ENCODE data around the gene TNFRSF18.
"Not testable (repeated sequence)": the region's sequence is repeated elsewhere in the genome, so short reads cannot be mapped to it uniquely, and the experiment has no call there.

TNFRSF18 gene

DNA sequence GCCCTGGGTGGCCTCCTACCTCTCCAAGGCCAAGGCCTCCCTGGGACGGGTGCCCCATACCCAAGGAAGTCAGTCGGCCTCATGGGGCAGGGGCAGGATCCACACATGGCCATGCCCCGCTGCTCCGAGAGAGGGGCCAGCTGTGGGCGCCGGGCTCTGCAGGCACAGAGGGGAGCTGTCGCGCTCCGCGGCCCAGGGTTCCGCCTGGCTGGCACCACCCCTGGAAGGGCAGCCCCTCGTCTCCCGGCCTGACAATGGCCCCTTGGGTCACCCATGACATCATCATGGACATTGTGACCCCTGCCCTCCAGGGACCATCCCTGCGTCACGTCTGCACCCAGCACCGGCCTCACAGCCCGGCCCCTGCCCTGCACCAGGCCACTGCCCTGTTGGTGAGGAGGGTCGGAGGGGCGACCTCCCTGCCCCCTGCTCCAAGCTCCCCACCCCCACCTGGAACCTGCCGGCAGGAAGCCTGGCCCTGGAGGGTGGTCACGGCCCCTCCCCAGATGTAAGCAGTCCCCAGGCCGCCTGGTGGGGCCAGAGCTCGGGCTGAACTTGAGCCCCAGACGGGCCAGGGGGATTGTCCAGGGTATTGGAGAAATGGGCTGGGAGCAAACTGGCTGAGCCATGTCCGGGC, 26.9 kb downstream of the TNFRSF18 start:
- no peak for DNase-seq (ENCODE audit: low read depth)

DNA sequence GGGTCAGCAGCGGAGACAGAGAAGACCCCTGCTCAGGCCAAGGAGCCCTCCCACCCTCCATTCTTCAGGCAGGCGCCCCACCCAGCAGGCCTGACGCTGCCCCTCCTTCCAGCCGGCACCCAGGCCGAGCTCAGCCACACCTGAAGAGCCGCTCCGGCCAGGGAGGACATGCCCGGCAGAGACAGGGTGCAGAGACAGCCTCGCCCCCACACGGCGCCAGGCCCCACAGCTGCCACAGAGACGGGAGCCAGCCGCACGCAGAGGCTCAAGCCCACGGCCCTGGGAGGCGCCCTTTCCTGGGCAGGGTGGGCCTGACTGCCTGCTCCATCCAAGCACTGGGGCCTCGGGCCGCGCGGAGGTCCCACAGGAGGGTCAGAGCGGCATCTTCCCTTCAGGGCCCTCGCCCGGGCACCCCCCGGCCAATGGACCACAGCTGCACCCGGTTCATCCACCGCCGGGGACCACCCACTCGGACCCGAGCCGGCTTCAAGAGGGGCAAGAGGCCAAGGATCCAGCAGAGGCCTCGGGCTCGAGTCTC, 27.5 kb downstream of the TNFRSF18 start:
- no peak for DNase-seq (ENCODE audit: low read depth)

DNA sequence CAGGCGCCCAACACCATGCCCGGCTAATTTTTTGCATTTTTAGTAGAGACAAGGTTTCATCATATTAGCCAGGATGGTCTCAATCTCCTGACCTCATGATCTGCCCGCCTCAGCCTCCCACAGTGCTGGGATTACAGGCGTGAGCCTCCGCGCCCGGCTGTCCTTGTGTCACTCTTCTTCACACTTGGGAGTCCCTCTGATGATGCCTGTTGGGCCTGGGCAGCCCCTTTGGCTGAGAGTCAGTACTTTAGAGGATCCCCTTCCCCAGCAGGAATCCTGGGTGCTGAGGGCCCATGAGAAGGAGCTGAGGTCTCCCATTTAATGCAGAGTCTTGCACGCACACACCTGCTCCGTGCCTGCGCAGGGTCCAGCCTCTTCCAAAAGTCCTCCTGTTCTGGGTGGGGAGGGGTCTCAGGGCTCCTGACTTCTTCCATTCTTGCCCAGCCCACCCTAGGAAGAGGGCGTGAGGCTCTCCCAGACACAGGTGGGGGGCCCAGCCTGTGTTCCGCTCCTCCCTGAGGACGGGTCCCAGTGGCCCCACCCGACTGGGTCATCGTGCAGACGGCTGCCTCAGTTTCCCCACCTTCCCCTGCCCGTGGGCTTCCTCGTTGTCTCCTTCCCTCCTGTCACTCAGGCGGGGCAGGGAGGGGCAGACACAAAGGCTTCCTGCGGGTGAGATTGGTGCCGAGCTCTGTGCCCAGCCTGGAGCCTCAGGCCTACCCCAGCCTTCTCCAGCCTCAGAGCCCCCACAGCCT, 28.8 kb downstream of the TNFRSF18 start:
- DNase-seq (ENCODE audit: low read depth), result no peak

DNA sequence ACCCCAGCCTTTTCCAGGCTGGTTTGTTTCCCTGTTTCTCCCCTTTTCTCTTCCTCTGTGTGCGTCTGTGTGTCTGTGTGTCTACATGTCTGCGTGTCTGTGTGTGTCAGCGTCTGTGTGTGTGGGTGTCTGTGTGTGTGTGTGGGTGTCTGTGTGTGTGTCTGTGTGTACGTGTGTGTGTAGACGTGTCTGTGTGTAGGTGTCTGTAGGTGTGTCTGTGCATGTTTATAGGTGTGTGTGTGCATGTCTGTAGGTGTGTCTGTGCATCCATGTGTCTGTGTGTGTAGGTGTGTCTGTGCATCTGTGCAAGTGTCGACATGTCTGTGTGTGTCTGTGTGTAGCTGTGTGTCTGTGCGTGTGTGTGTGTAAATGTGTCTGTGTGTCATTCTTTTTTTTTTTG, 29.5 kb downstream of the TNFRSF18 start:
- DNase-seq (ENCODE audit: low read depth), result no peak

DNA sequence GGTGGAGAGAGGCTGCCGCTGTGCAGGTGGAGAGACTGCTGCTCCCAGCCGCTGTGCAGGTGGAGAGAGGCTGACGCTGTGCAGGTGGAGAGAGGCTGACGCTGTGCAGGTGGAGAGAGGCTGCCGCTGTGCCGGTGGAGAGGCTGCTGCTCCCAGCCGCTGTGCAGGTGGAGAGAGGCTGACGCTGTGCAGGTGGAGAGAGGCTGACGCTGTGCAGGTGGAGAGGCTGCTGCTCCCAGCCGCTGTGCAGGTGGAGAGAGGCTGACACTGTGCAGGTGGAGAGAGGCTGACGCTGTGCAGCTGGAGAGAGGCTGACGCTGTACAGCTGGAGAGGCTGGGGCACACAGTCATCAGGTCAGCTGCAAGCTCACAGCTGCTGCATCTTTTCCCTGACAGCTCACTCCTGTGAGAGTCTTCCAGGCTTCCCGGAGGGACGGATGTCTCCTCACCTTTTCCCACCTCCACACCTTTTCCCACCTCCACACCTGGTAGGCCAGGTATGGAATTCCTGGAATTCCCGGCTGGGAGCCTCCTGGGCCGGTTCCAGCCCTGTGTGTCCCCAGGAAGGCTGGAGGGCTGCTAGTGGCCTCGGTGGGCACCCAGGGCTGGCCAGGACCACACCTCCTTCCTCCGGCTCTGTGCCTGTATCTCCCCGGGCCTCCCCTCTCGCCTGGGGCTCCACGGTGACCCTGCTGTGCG, 30.2 kb downstream of the TNFRSF18 start:
- not testable (repeated sequence) for DNase-seq (ENCODE audit: low read depth)

DNA sequence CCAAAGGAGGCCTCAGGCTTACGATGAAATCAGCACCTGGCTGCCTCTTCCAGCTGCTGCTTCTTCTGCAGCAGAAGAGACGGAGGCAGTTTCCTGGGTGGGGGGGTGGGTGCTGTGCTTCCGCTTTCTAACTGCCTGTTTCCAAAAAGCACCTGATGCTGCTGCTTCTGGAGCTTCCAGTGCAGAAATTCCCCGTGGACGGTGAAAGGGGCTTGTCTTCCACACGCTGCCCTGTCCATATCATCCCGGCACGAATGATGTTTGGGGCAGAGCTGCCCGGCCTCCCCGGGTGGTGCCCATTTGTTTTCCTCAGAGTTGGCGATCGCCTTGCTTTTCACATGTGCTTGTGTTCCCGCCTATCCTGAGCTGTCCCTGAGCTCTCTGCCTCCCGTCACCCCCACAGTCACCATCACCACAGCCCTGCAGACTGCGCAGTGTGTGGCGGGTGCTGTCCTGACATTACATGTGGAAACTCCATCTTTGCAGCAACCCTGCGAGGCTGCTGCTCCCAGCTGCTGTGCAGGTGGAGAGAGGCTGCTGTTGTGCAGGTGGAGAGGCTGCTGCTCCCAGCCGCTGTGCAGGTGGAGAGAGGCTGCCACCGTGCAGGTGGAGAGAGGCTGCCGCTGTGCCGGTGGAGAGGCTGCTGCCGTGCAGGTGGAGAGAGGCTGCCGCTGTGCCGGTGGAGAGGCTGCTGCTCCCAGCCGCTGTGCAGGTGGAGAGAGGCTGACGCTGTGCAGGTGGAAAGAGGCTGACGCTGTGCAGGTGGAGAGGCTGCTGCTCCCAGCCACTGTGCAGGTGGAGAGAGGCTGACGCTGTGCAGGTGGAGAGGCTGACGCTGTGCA, 30.9 kb downstream of the TNFRSF18 start:
- DNase-seq (ENCODE audit: low read depth), result no peak

DNA sequence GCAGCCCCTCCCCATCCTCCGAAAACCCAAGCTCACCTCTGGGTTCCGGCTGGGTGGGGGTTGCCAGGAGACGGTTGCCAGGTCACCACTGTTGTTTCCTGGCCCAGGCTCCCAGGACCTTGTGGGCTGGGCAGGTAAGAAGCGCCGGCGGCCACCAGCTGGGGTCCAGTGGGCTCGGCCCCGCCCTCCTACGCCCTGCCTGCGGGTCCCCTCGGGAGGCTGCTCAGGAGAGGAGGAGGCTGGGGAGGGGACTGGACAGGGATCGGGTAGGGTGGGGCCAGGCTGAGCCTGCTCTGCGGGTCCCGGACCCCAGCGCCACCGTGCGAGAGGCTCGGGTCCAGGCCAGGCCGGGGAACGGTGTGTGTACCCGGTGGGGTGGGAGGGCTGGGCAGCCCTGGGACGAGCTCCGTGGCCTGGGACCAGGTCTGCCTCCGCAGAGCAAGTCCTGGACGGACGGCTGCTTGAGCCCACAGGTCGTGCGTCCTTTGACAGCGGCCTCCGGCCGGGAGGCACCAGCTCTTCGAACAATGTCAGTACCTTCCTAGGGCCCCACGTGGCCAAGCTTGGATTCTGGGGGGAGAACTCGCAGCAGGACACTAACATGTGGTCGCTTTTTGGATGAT, 32.5 kb downstream of the TNFRSF18 start, which contains the start of gene TTLL10:
Gene TTLL10, plus strand, starts transcription at position 88 of the 623 bp plus-strand sequence. CDS start 5,336 bp downstream, outside the sequence.
- DNase-seq (ENCODE audit: low read depth), result peak; percentile 22

DNA sequence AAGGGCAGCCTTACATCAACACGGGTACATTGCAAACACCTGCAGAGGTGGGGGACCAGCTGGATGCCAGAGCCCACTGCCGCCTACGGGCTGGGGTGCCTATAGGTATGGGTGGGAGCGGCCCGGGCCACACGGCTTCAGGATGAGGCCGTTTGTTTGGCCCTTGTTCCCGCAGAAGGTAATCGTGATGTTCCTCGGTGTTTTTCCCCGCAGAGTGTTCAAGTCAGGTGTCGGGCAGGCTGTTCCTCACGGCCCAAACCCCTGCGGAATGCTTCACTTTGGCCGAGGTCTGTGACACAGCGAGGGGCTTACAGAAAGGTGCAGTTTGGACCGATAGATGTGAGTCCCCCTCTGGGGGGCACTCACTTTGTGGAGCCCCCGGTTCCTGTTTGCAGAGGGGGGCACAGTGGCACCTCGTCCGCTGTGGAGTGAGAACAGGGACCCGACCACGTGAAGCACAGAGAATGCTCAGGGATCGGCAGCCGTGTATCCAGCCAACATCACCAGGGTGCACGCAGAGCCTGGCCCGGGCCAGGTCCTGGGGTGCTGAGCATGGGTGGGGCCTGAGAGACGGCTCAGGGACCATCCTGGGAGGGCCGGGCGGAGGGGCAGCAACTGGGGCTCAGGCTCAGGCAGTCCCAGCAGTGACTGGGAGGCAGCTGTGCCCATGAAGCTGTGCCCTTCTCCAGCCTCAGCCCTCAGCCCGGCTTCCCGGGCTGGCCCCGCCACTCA, 33.2 kb downstream of the TNFRSF18 start:
- DNase-seq (ENCODE audit: low read depth), result no peak

DNA sequence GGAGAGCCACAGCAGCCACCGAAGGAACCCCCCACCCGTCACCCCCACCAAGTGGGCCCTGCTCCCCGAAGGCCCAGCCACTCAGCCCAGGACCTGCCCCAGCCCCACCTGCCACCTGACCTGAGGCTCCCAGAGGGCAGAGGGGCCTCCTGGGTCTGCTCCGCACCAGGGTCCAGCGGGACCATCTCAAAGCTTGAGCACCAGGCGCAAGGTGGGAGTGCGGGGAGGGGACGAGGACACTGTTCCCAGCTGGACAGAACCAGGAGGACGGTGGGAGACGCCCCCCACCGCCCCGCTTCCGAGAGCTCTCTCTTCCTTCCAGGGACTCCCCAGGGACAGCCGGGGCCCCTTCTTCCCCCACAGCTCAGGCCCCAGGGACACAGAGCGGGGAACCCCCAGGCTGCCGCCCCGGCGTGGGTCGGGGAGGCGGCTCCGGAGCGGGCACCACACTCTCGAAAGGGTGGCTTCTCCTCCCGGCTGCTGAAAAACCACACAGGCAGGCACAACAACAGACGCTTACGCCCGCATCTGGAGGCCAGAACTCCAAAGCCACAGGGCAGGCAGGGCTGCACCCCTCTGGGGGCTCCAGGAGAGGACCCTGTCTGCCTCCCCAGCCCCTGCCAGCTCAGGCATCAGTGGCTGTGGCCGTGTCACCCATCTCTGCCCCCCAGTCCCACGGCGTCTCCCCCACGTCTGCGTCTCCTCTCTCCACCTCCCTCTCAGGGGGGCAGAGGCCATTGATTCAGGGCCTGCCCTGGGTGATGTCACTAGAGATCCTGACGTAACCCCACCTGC, 34.6 kb downstream of the TNFRSF18 start:
- no peak for DNase-seq (ENCODE audit: low read depth)

DNA sequence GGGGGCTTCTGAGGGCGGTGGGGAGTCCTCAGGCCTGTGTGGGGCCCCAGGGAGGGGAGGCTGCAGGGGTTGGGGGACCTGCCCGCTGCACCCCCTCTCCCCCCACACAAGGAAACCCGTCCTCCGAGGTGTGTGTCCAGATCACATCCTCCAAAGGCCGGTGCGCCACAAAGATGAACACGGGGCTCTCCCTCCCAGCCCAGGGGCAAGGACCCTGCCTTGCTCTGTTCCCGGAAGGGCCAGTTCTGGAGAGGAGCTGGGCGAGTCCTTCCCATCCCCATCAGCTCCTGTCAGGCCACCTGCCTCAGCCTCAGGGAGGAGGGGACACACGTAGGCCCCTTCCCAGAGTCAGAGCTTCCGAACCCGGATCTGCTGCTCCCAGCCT, 35.2 kb downstream of the TNFRSF18 start:
- DNase-seq (ENCODE audit: low read depth), result no peak

DNA sequence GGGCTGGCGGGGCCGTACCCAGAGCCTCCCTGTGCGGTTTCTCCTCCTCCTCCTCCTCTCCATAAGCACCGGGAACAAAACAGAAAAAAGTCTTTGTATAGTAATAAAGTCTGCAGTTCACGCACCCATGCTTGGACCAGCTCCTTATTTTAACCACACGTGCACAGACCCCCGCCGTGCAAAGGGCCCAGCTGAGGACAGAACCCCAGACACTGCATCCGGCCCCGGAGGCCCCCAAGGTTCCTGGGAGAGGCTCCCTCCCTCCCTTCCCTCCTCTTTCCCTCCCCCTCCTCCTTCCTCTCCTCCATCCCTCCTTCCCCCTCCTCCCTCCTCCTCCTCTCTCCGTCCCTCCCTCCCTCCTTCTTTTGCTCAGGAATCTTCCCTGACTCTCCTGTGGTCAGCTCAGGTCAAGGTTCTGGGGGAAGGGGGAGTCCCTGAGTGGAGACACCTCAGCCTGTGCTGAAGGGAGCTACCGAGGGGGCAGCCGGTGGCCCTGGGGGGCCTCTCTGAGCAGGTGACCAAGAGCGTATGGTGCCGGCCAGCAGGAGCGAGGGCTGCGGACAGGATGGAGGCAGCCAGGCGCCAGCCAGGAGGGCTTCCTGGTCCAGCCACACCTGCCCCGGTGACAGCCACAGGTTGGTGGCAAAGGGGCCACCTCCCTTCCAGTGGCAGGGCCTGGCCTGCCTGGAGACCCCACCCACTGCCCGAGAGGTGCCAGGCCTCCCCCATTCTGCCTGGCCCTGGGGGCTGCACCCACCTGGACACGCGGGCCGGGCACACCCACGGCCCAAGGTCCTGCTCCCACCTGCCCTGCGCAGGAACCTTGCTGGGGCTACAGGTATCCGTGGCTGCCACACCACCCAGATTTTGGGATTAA, 35.9 kb downstream of the TNFRSF18 start:
- no peak for DNase-seq (ENCODE audit: low read depth)

DNA sequence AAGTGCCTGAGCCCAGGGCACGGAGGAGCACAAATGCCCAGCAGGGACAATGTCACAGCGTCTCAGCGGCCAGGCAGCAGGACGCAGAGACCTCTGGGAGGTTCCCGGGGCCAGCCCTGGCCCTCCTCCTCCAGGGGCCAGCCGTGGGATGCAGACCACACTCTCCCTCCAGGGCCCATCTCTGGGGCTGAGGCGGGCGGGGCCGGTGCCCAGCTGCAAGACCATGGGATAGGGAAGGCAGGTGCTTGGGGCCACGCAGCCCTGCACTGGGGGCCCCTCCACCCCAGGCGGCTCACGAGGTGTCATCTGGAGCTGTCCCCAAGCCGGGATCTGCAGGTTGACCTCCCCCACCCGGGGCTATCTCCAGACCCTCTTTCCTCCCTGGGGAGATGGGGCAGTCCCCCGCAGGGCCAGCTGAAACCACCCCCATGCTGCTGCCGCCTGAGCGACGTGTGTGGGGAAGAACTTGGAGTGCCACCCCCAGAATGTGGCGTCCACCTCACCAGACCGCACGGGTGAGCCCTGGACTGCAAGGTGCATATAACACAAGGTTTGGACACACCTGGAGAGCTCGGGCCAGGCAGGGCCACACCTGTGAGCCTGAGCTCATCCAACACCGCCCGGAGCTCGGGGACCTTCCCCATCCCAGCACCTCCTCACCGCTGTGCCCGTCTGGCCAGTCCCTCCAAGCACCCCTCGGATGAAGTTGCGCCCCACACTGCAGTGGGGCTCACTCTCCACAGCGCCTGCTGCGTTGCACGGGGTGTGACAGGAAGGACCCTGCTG, 36.8 kb downstream of the TNFRSF18 start:
- no peak for DNase-seq (ENCODE audit: low read depth)

DNA sequence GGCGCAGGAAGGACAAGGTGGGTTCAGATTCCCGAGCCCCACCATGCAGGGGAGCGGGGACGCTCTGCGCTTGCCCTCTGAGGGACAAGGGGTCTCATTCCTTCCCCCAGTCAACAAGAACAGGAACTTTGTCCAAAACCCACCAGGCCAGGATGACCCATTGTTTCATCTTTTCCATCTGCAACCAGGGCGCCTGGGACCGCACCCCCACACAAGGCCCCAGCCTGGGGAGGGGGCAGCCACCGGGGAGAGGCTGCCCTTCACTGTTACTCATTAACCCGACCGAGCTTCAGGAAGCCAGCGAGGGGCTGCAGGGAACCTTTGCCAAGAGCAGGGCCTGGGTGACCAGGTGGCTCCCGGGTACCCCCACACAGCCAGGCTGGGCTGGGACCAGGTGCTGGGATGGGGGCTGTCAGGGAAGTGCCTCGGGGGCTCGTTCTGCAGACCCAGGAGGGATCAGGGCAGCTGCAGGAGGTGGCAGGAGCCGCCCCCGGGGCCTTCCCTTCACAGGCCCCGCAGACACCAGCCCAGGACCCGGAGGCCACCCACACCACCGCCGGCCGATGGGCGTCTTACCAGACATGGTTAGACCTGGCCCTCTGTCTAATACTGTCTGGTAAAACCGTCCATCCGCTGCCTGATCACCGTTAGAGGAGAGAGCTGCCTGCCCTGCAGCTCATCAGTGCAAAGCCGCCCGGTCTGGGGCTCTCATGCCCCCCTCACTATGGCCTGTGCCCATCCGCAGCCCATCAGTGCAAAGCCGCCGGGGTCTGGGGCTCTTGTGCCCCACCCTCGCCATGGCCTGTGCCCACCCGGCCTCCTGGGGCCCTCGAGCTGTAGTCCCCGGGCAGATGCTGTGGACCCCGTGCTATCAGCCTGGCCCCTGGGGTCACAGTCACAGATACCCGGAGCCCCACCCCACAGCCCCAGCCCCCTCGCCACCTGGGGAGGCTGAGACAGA, 37.7 kb downstream of the TNFRSF18 start:
- no peak for DNase-seq (ENCODE audit: low read depth)

DNA sequence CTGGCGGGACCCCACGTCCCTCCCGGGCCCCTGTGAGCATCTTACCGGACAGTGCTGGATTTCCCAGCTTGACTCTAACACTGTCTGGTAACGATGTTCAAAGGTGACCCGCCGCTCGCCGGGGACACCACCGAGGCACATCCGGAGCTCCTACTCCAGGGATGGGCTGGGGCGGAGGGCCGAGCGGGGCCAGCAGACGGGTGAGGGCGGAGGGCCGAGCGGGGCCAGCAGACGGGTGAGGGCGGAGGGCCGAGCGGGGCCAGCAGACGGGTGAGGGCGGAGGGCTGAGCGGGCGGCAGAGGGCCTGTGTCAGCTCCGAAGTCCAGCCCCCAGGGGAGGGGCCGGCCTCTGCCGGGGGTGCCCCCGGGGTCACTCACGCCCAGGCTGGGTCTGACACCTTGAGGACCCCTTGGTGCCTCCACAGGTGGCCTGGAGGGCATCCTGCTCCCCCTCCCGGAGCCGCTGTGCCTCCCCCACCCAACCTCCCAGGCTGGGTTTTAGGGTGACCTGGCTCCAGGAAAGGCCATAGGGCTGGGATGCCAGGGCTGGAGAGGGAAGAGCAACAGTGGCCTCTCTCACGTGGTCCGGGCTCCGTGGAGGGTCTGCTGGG, 38.4 kb downstream of the TNFRSF18 start:
- DNase-seq (ENCODE audit: low read depth), result no peak

DNA sequence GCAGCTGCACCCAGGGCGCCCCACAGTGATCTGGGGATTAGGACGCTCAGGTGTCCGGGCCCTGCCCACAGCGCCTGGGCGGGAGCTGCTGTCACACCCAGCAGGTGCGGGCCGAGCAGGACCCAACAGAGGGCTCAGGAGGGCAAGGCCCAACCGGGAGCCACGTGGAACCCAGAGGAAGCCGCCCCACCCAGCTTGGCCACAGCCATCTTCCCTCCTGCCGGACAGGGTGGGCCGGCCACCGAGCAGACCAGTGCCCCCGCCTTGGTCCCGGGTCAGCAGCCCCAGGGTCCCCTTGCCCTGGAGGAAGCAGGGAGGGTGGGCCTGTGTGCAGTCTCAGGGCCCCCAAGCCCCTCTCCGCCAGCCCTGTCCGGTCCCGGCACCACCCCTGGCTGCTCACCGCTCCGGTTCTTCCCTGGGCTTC, 39.0 kb downstream of the TNFRSF18 start:
- DNase-seq (ENCODE audit: low read depth), result no peak

DNA sequence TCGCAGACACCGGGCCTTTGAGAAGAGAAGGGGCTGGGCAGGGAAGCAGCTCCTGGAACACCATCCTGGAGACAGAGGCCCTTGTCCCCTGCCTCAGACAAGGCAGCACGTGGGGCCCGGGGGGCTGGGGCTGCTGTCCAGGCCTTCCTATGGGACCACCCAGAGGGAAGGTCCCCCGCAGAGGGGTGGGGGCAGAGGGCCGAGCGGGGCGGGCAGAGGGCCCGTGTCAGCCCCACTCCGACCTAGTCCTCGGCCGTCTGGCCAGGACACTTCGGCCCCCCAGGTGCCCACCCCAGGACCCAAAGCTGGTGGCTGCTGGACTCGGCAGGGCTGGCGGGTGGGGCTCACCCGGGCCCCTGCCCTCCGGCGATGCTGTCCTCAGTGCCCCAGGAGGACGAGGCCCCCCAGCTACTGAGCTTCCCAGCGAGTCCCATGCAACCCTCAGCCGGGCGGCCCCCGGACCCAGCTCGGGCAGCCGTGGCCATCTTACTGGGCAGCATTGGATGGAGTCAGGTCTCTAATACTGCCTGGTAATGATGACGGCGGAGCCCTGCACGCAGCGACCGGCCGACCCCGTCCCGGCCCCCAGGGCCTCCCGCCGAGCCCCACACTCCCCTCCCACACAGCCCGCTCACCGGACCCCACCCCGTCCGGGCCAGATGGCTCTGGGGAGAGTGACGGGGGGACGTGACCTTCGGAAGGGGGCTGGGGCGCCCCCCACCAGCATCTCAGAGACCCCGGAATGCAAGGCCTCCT, 39.6 kb downstream of the TNFRSF18 start:
- no peak for DNase-seq (ENCODE audit: low read depth)
